Raji (cell line): ENCODE measurements around the gene OTOP3.

ENCODE experiments used
- POLR2A ChIP-seq: IDR thresholded peaks from 2 replicates; pipeline ENCODE4 v1.6.1; 2011; ENCODE audit warnings: low read depth, low read length, control low read depth; ENCODE audit not compliant: insufficient read depth

Gene OTOP3

GRCh38 chr17:74916136-74916850 lies 19.4 kb upstream of the OTOP3 start:
- TF ChIP-seq POLR2A = no peak

- TF ChIP-seq POLR2A = no peak
These were observed 18.9 kb upstream of the OTOP3 start for GRCh38 chr17:74916851-74917199.

- no peak for TF ChIP-seq POLR2A
These were observed 18.3 kb upstream of the OTOP3 start for GRCh38 chr17:74917430-74917829.

GRCh38 chr17:74918906-74919305 lies 16.8 kb upstream of the OTOP3 start:
- no peak for TF ChIP-seq POLR2A

- TF ChIP-seq POLR2A = no peak
These were observed 16.0 kb upstream of the OTOP3 start for GRCh38 chr17:74919440-74920305.

- TF ChIP-seq POLR2A = no peak
These were observed 15.4 kb upstream of the OTOP3 start for GRCh38 chr17:74920306-74920620.

GRCh38 chr17:74920642-74921025 lies 15.1 kb upstream of the OTOP3 start:
- TF ChIP-seq POLR2A = no peak

GRCh38 chr17:74921026-74921681 lies 14.5 kb upstream of the OTOP3 start:
- no peak for TF ChIP-seq POLR2A

- no peak for TF ChIP-seq POLR2A
These were observed 13.9 kb upstream of the OTOP3 start for GRCh38 chr17:74921769-74922168.

GRCh38 chr17:74922172-74922571 lies 13.5 kb upstream of the OTOP3 start:
- TF ChIP-seq POLR2A = no peak

- TF ChIP-seq POLR2A = no peak
These were observed 12.8 kb upstream of the OTOP3 start, which contains the start of gene USH1G for GRCh38 chr17:74922694-74923537. TSS of gene USH1G (minus strand) at chr17:74923255. CDS start at chr17:74923073, 182 bp downstream.

- TF ChIP-seq POLR2A = no peak
These were observed 12.0 kb upstream of the OTOP3 start for GRCh38 chr17:74923538-74924249.

- TF ChIP-seq POLR2A = no peak
These were observed 11.3 kb upstream of the OTOP3 start, which contains the start of gene OTOP2 for GRCh38 chr17:74924250-74924948. TSS of gene OTOP2 (plus strand) at chr17:74924273. CDS start at chr17:74924633, 360 bp downstream.

- TF ChIP-seq POLR2A = no peak
These were observed 10.5 kb upstream of the OTOP3 start for GRCh38 chr17:74925242-74925641.

GRCh38 chr17:74928786-74929185 lies 6.9 kb upstream of the OTOP3 start:
- TF ChIP-seq POLR2A = no peak
